EL (cell line): ENCODE results near the gene EVA1C.
"Not testable (repeated sequence)": the region's sequence is repeated elsewhere in the genome, so short reads cannot be mapped to it uniquely, and the experiment has no call there.

Experiments used
- DNase-seq: peaks from one replicate; pipeline ENCODE4 v3.0.0-alpha.2; 2016

Gene EVA1C

GRCh38 chr21:32534113-32534512 is 121.6 kb downstream of the EVA1C start:
- no peak for DNase-seq

- no peak for DNase-seq
These were observed 123.1 kb downstream of the EVA1C start for GRCh38 chr21:32535612-32536011.

DNA sequence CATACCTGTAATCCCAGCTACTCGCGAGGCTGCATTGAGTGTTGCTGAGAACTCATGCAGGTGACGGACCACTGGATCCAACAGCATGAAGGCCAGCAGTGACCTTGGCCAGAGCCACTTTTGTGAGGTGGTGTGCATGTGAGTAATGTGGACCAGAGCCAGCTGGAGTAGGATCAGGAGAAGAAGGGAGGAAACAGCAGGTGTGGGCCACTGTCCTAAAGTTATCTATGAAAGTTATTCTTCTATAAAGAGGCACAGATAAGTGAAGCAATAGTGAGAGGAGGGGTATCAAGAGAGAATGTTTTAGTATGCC is 125.0 kb downstream of the EVA1C start:
- no peak for DNase-seq

GRCh38 chr21:32538147-32538792 is 125.8 kb downstream of the EVA1C start:
- DNase-seq = no peak

DNA sequence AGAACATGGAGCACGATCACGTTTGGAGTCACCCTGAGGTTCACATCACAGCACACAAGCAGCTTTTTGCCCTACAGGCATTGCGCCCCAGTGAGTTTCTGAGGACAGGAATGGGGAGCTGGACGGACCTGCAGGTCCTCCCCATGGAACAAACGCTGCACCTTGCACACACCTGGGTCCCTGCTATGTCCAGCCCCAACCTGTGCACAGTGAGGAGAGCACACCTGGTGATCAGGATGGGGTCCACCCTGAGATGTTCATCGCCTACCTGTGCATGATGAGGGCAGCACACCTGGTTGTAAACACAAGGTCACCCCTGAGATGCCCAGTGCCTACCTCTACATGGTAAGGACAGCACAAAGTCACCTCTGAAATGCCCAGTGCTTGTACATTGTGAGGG is 126.9 kb downstream of the EVA1C start:
- no peak for DNase-seq

GRCh38 chr21:32543056-32543455 is 130.6 kb downstream of the EVA1C start:
- not testable (repeated sequence) for DNase-seq

GRCh38 chr21:32543975-32544374 is 131.5 kb downstream of the EVA1C start:
- no peak for DNase-seq

DNA sequence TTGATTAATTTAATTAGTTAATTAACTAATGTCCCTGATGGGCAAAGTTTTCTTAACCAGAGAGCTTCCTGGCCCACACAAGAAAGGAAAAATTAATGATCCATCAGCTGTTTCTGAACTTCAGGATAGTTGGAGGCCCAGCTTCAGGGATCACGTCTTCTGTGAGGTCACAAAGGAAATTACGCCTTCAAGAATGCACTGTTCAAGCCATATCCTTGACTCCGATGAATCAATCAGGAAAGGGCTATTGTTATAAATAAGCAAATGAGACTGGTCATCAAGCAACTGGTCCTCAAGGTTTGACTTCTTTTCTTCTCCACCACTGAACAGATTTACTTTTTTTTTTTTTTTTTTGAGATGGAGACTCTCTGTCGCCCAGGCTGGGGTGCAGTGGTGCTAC is 132.2 kb downstream of the EVA1C start:
- DNase-seq = no peak

DNA sequence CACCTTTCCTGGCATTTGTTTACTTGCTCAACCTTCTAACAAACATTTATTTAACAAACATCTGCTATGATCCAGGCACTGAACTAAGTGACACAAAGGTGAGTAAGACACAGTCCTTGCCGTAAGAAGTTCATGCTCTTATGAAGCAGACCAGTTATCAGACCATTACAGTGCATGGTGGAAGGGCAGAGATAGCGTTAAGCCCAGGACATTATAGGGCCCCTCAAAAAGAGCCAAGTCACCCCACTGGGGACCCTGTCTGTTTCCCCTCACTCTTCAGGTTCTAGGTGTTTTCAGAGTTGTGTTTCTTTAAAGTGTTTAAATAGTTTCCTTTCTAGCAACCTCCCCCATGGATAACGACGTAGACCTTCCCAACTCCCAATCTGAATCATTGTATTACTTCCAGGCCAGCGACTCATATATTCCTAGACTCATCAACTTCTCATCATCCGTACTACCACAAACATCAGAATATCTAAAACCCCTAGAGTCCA is 133.5 kb downstream of the EVA1C start:
- no peak for DNase-seq

- no peak for DNase-seq
These were observed 134.5 kb downstream of the EVA1C start for GRCh38 chr21:32547018-32547417.

DNA sequence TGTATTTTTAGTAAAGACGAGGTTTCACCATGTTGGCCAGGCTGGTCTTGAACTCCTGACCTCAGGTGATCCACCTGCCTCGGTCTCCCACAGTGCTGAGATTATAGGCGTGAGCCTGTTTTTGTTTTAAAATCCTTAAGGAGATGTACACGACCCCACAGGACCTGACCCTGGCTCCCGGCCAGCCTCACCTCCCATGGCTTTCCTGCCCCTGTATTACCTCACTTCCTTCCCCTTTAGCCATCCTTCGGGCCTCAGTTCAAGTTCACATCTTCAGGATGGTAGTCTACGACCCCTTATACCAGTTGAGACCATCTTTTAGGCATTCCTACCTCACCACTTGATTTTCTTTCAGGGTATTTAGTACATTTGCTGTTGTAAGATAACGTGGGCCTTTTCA is 136.5 kb downstream of the EVA1C start:
- DNase-seq = no peak

GRCh38 chr21:32549440-32549839 is 136.9 kb downstream of the EVA1C start:
- no peak for DNase-seq

DNA sequence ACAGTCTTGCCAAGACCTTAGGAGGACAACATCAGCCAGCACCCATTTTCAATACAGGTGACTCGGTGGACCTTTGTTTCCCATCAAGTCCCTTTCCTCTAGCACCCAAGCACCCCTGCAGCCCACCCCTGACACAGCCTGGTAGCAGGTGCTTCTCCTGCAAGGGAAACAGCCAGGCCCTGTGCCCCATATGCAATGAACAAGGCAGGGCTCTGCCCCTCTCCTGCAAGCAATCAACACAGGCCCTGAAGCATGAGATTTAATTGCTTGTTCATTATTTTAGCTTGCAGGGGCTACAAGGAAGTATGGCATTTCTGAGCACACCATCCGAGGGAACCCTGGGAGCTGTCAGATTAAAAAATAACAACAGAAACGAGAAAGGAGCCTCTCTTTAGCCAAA is 137.4 kb downstream of the EVA1C start:
- no peak for DNase-seq

GRCh38 chr21:32554832-32555638 is 142.5 kb downstream of the EVA1C start:
- DNase-seq = no peak

DNA sequence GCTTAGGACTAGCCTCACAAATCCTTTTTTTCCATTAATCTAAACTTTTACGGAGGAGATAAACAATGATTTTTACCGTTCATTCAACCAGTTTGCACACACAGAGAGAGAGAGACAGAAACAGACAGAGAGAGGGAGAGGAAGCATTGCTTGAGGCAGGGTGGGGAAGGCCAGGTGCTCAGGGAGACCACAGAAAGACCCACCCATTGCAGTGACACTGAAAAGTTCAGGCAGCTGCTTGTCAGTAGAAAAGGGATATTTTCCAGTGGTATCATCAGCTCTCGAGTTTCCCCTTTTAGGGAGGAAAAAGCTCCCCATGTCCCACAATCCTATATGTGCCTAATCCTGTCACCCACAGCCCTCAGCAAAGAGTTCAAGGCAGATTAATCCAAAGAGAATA is 145.6 kb downstream of the EVA1C start:
- DNase-seq = no peak

DNA sequence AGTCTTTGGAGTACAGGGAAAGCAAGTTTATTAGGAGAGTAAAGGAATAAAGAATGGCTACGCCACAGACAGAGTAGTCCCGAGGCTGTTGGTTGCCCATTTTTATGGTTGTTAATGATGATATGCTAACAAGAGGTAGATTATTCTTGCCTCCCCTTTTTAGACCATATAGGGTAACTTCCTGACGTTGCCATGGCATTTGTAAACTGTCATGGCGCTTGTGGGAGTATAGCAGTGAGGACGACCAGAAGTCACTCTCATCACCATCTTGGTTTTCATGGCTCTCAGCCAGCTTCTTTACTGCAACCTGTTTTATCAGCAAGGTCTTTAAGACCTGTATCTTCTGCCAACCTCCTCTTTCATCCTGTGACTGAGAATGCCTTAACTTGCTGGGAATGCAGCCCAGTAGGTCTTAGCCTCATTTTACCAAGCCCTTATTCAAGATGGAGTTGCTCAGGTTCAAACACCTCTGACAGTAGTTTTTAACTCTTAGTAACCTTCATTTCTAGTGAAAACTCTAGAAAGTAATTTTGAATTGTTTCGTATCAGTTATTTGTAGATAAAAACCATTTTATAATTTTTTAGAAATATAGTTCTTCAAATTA is 146.6 kb downstream of the EVA1C start:
- no peak for DNase-seq

DNA sequence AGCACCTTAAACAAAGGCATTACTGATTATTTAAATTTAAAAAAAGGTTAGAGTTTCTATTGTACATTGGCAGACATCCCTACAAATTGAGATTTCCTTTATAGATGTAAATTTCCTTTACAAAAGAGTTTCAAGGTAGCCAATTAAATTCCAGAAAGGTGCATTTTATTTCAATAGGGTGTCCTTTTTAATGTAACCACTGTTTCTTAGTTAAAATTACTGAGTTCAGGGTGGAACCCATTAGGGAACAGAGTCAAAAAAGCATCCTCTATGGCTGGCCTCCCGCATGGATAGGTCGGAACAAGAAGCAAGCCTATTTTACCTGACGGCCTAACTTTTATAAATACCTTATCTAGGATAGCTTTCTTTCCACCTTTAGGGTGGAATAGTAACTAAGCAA is 148.4 kb downstream of the EVA1C start:
- DNase-seq = no peak

DNA sequence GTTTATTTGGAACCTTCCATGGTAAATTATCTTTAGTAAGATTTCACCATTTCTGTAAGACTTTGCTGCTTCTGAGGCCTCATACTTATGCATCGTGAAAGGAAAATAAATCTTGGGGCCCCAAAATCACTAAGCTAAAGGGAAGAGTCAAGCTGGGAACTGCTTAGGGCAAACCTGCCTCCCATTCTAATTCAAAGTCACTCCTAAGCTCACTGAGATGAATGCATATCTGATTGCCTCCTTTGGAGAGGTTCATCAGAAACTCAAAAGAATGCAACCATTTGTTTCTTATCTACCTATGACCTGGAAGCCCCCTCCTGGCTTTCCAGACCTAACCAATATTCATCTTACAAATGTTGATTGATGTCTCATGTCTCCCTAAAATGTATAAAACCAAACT is 149.0 kb downstream of the EVA1C start:
- not testable (repeated sequence) for DNase-seq

GRCh38 chr21:32562426-32562825 is 149.9 kb downstream of the EVA1C start:
- DNase-seq = peak; percentile 77

- no peak for DNase-seq
These were observed 150.4 kb downstream of the EVA1C start for GRCh38 chr21:32562915-32563314.
